OCI-LY7 (cell line): Measurements from ENCODE around the gene MGAT1. TPM values are rescaled to one million over a fixed set of nuclear protein-coding genes. Genes with fewer than 3 reads are reported as not detected.

ENCODE experiments used
- BruUV-seq: library from RNA; stranded (reverse); fragments of 400-500 nt; replicated peaks from 2 replicates; lab custom pipeline; 2021; lab: Mats Ljungman, UMichigan
- CTCF ChIA-PET: fragments of 300-600 bp; sonication (Branson Sonifier 250); formaldehyde crosslinking; loops from one replicate; lab custom pipeline; 2022; ENCODE audit warnings: antibody characterized with exemption; ENCODE audit not compliant: unreplicated experiment; lab: Charles Lee
- POLR2A ChIA-PET: fragments of 300-600 bp; sonication (Branson Sonifier 250); formaldehyde crosslinking; loops from one replicate; lab custom pipeline; 2022; ENCODE audit warnings: antibody characterized with exemption; lab: Charles Lee
- DNase-seq: peaks from one replicate; pipeline ENCODE4 v3.0.0-alpha.2; 2015; ENCODE audit warnings: low spot score
- H2AFZ ChIP-seq: fragments of 200-600 bp; sonication (generic), shearing (Covaris generic); 2 replicates; pipeline ENCODE4 v1.6.1; 2014; ENCODE audit warnings: mild to moderate bottlenecking, antibody characterized with exemption, low read length, moderate library complexity
- H3K27ac ChIP-seq: fragments of 200-600 bp; sonication (generic); 2 replicates; pipeline ENCODE4 v1.5.1; 2014; ENCODE audit warnings: mixed run types, low read depth, mild to moderate bottlenecking, moderate library complexity, low read length, inconsistent platforms; ENCODE audit not compliant: poor library complexity, severe bottlenecking
- H3K36me3 ChIP-seq: fragments of 200-600 bp; sonication (generic); 2 replicates; pipeline ENCODE4 v1.6.1; 2014; ENCODE audit warnings: mild to moderate bottlenecking, antibody characterized with exemption, low read length, moderate library complexity, mixed read lengths; ENCODE audit not compliant: insufficient read depth
- H3K4me1 ChIP-seq: fragments of 200-600 bp; sonication (generic); 2 replicates; pipeline ENCODE4 v1.5.1; 2014; ENCODE audit warnings: mild to moderate bottlenecking, low read length; ENCODE audit not compliant: insufficient read depth, poor library complexity, severe bottlenecking
- H3K4me2 ChIP-seq: fragments of 200-600 bp; sonication (generic); 2 replicates; pipeline ENCODE4 v1.6.1; 2014; ENCODE audit warnings: mild to moderate bottlenecking, low read length
- H3K4me3 ChIP-seq: fragments of 200-600 bp; sonication (generic); 2 replicates; pipeline ENCODE4 v1.5.1; 2014; ENCODE audit warnings: mild to moderate bottlenecking, low read depth, low read length; ENCODE audit not compliant: poor library complexity, severe bottlenecking
- H3K79me2 ChIP-seq: fragments of 200-600 bp; sonication (generic); 2 replicates; pipeline ENCODE4 v1.6.1; 2016; ENCODE audit warnings: low read depth, mild to moderate bottlenecking, low read length, moderate library complexity, mixed read lengths; ENCODE audit not compliant: insufficient read depth
- H3K9me2 ChIP-seq: fragments of 200-600 bp; sonication (generic); 2 replicates; pipeline ENCODE4 v1.6.1; 2016; ENCODE audit warnings: mild to moderate bottlenecking, low read length, mixed read lengths; ENCODE audit not compliant: insufficient read depth
- H3K9me3 ChIP-seq: fragments of 200-600 bp; sonication (generic); 2 replicates; pipeline ENCODE4 v1.6.1; 2014; ENCODE audit warnings: mild to moderate bottlenecking, mixed run types, low read length, mixed read lengths
- H4K20me1 ChIP-seq: fragments of 200-600 bp; sonication (generic); 2 replicates; pipeline ENCODE4 v1.6.1; 2014; ENCODE audit warnings: mild to moderate bottlenecking, antibody characterized with exemption, low read length, moderate library complexity, mixed read lengths; ENCODE audit not compliant: insufficient read depth
- EZH2phosphoT487 ChIP-seq: fragments of 200-600 bp; sonication (generic); IDR thresholded peaks from 2 replicates; pipeline ENCODE4 v1.6.1; 2018; ENCODE audit warnings: low read depth, borderline replicate concordance, mild to moderate bottlenecking, mixed run types, antibody characterized with exemption, low read length, moderate library complexity, mixed read lengths
- intact Hi-C: fragments of 100-400 bp; cut with micrococcal nuclease; formaldehyde crosslinking; loops from one replicate; pipeline ENCODE4 v1.10.0; 2022; ENCODE audit not compliant: unreplicated experiment
- total RNA-seq, 2 experiments: library from RNA; depleted of rRNA in 1 of 2; stranded (reverse); fragments of >200 nt in 1 of 2; shearing (Covaris generic) in 1 of 2; gene quantifications; 2 replicates each; pipeline ENCODE4 v1.2.3, GENCODE V29; 2014 to 2022
- TF ChIP-seq, protein P1 (sequence below): fragments of 200-600 bp; sonication (generic); conservative IDR thresholded peaks from 2 replicates; pipeline ENCODE4 v1.5.1; 2014; ENCODE audit warnings: mild to moderate bottlenecking, antibody characterized with exemption, low read length, moderate library complexity, mixed read lengths

Gene MGAT1
- total RNA-seq, 2 experiments from 2014 or later = 75.4 to 103 TPM

DNA sequence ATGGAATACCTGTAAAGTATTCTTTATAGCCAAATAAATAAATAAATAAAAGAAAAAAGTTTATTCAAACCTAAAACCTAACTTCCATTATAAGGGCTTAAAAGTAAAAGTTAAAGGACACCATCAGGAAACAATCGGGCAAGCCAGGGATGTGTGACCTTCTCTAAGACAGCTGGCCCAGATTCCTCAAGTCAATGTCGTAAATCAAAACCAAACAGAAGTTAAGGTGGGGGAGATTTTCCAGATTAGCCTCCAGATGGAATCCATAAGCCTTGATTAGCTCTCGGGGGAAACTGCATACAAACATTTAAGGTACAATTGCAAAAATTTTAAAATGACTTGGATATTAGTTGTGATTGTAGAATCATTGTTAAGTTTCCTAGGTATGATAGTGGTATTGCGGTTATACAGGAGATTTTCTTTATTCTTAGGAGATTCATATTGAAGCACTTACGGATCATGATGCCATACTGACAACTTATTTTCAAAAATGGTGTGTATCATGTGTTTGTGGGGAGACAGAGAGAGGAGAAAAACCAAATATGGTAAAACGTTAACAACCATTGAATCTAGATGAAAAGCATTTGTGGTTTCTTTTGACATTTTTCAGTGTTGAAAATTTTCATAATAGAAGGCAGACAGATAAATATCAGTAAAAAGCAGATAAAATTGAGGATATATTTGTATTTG lies 21.5 kb upstream of the MGAT1 start:
- no peak for DNase-seq
- no TSS peak for BruUV-seq
- Histone ChIP-seq H3K27ac (no peak overlapping the region), H3K9me3 (0 out of 2 replicates have a peak, but pooled peaks cover under 1% of the 10 kb centered on the region), H3K4me1 (peaks cover 53% of the 10 kb centered on the region), H3K4me2 (no peak overlapping the region), H3K4me3 (no peak overlapping the region), H3K79me2 (no peaks in the 10 kb centered on the region), H2AFZ (no peak overlapping the region), H4K20me1 (no peaks in the 10 kb centered on the region), H3K36me3 (peaks cover 7% of the 10 kb centered on the region), H3K9me2 (no peaks in the 10 kb centered on the region)
- TF ChIP-seq EZH2phosphoT487 = no peak
- TF ChIP-seq, protein P1, sequence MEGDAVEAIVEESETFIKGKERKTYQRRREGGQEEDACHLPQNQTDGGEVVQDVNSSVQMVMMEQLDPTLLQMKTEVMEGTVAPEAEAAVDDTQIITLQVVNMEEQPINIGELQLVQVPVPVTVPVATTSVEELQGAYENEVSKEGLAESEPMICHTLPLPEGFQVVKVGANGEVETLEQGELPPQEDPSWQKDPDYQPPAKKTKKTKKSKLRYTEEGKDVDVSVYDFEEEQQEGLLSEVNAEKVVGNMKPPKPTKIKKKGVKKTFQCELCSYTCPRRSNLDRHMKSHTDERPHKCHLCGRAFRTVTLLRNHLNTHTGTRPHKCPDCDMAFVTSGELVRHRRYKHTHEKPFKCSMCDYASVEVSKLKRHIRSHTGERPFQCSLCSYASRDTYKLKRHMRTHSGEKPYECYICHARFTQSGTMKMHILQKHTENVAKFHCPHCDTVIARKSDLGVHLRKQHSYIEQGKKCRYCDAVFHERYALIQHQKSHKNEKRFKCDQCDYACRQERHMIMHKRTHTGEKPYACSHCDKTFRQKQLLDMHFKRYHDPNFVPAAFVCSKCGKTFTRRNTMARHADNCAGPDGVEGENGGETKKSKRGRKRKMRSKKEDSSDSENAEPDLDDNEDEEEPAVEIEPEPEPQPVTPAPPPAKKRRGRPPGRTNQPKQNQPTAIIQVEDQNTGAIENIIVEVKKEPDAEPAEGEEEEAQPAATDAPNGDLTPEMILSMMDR = no peak
- ChIA-PET POLR2A (interaction anchor here (0.6 to 1.0 kb wide), 4 partner anchors 9 to 348 kb away, joined by 3 to 6 read pairs (median 4); no protein-coding TSS in a partner anchor), CTCF (no interaction called here)
- intact Hi-C loops = no loop called here

DNA sequence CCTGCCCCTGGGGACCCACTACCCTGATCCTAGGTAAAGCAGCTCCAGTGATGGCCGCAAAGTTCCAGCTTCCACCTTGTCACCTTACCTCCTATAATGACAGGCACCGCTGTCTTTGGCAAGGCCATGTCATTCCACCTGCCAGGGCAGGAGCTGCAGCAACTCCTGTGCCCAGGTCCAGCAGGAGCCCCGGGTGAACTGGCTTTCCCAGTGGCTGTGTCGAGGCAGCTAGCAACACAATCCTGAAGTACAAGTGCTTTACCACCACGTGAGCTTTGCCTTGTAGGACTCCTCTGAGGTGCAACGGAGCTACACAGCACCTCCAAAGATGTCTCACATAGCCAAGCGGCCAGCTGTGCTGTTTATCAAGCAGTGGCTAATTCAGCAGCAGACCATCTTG lies 20.7 kb upstream of the MGAT1 start:
- Histone ChIP-seq H2AFZ (no peak overlapping the region), H3K4me2 (no peak overlapping the region), H4K20me1 (no peaks in the 10 kb centered on the region), H3K9me2 (no peaks in the 10 kb centered on the region), H3K4me3 (no peak overlapping the region), H3K36me3 (peaks cover 3% of the 10 kb centered on the region; the same call in 1 of the 2 replicates), H3K4me1 (peaks cover 61% of the 10 kb centered on the region), H3K79me2 (no peaks in the 10 kb centered on the region), H3K27ac (no peak overlapping the region), H3K9me3 (no peaks in the 10 kb centered on the region)
- BruUV-seq = no TSS peak
- intact Hi-C loops = no loop called here
- DNase-seq = no peak
- no peak for TF ChIP-seq EZH2phosphoT487
- TF ChIP-seq, protein P1 = no peak
- POLR2A ChIA-PET = interaction anchor here (0.7 kb wide), 1 partner anchor 10 kb away, joined by 6 read pairs; no protein-coding TSS in a partner anchor
- CTCF ChIA-PET = no interaction called here

DNA sequence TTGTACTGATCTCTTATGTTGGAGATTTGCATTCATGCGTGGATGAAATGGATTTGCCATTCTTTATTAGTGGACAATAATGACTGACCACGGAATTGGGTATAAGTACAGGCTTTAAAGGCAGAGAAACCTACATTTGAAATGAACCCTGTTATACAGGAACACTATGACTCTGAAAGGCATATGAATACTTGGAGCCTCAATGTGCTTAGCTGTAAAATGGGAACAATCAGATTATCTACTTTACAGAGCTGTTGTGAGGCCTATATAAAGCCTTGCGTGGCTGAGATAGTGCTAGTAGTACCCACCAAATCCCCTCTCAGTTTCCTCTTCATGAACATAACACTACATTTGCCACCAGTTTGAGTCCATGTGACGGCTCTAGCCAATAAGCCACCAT lies 18.9 kb upstream of the MGAT1 start:
- no peaks in the 10 kb centered on the region for H3K9me2 ChIP-seq
- BruUV-seq = no TSS peak
- POLR2A ChIA-PET = interaction anchor here (0.6 to 2.0 kb wide), 11 partner anchors 9 to 430 kb away, joined by 3 to 48 read pairs (median 5); partner anchors contain the start of genes MGAT1 and RACK1

More for the DNA sequence above, 18.9 kb upstream of the MGAT1 start:
- Histone ChIP-seq H3K4me2 (peak overlapping the region; percentile 70), H3K36me3 (no peaks in the 10 kb centered on the region), H3K4me1 (peaks cover 79% of the 10 kb centered on the region), H4K20me1 (no peaks in the 10 kb centered on the region), H3K4me3 (peak overlapping the region; percentile 35), H3K79me2 (no peaks in the 10 kb centered on the region), H3K27ac (peak overlapping the region; percentile 92), H2AFZ (peak overlapping the region; percentile 23; the same call in 1 of the 2 replicates), H3K9me3 (no peaks in the 10 kb centered on the region)
- intact Hi-C loops = loop anchor here (1.0 kb wide), 1 partner anchor 10 kb away; no protein-coding TSS in a partner anchor
- TF ChIP-seq, protein P1 = no peak
- TF ChIP-seq EZH2phosphoT487 = no peak
- CTCF ChIA-PET = interaction anchor here (1.4 kb wide), 1 partner anchor 9 kb away, joined by 9 read pairs; no protein-coding TSS in a partner anchor
- DNase-seq = no peak
